ENCODE results near the gene MPO. TPM values are rescaled to one million over a fixed set of nuclear protein-coding genes. Genes with fewer than 3 reads are reported as not detected.

MPO gene
- total and polyA plus RNA-seq, 10 of the 15 experiments (the other 5 are each of a cell fraction or from before 2014, with no cell fraction given), result 0.06 to 0.49 (median 0.14) TPM

DNA sequence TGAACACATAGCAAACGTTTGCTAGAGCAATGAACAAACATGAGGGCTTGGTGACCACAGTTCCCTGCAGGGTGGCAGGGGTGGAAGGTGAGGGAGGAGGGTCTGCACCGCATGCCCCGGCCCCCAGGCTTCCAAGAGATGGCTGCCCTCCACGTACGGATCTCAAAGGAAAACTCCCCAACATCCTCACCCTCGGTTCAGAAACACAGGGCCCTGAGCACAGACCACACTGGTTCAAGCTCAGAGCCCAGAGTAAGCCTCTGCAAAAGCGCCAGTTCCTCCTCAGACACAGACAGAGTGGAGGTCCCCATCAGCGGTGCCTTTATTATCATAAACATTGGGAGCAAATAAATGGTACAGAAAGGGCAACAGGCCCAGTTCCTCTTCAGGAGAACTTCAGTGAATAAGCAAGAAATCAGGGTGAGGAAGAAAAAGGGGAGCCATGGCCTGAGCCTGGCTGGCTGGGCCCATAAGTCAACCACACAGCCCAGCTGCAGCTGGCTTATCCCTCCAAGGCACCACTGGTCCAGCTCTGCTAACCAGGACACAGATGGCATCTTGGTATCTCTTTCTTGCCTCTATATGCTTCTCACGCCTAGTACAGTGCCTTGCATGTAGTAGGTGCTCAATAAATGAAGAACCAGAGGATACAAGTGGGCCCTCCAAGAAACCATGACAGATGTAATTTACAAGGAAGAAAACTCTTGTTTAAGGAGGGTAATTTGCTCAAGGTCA, 11.0 kb downstream of the MPO start:
- WGBS (ENCODE audit: insufficient coverage, insufficient replicate concordance, low lambda C conversion rate, missing lambda C conversion rate), result 49% methylated on average over 9 of the region's 9 CpGs
- no peak for DNase-seq (ENCODE audit: low read depth, low spot score)
- no peak for FAIRE-seq
- CTCF ChIA-PET, result interaction anchor here (1.0 kb wide), 1 partner anchor 178 kb away, joined by 3 read pairs; no protein-coding TSS in a partner anchor
- Histone ChIP-seq H3K79me2 (ENCODE audit: control insufficient read depth, insufficient read depth, low read length) (no peaks in the 10 kb centered on the region), H3K4me3 (no peak overlapping the region), H3K27ac (ENCODE audit: control insufficient read depth, insufficient read depth) (no peak overlapping the region), H3K4me2 (ENCODE audit: control insufficient read depth, insufficient read depth) (no peak overlapping the region), H3K4me1 (ENCODE audit: control insufficient read depth, insufficient read depth, low read length) (no peaks in the 10 kb centered on the region; the same call in 1 of the 2 replicates), H3K9me3 (replicated peaks; ENCODE audit: control insufficient read depth, insufficient read depth, low read length) (no peaks in the 10 kb centered on the region), H4K20me1 (ENCODE audit: control insufficient read depth, insufficient read depth) (no peaks in the 10 kb centered on the region), H2AFZ (ENCODE audit: control insufficient read depth, low read depth, low read length) (no peak overlapping the region), H3K36me3 (ENCODE audit: control insufficient read depth in 2 of 2, insufficient read depth in 2 of 2, low read length in 1 of 2) (no peaks in the 10 kb centered on the region), H3K27me3 (replicated peaks in 1 of 2; ENCODE audit: control insufficient read depth in 2 of 2, insufficient read depth in 2 of 2, low read length in 1 of 2) (no peaks in the 10 kb centered on the region; a peak in 1 of 4 replicates), H3K9ac (ENCODE audit: control insufficient read depth, insufficient read depth, low read length) (no peak overlapping the region)
- in situ Hi-C loops (cut with MboI), result no loop called here
- TF ChIP-seq, protein P1, sequence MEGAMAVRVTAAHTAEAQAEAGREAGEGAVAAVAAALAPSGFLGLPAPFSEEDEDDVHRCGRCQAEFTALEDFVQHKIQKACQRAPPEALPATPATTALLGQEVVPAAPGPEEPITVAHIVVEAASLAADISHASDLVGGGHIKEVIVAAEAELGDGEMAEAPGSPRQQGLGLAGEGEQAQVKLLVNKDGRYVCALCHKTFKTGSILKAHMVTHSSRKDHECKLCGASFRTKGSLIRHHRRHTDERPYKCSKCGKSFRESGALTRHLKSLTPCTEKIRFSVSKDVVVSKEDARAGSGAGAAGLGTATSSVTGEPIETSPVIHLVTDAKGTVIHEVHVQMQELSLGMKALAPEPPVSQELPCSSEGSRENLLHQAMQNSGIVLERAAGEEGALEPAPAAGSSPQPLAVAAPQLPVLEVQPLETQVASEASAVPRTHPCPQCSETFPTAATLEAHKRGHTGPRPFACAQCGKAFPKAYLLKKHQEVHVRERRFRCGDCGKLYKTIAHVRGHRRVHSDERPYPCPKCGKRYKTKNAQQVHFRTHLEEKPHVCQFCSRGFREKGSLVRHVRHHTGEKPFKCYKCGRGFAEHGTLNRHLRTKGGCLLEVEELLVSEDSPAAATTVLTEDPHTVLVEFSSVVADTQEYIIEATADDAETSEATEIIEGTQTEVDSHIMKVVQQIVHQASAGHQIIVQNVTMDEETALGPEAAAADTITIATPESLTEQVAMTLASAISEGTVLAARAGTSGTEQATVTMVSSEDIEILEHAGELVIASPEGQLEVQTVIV (IDR thresholded peaks at IDR 0.05; ENCODE audit: borderline replicate concordance, partially characterized antibody), result no peak
- TF ChIP-seq FOS (IDR thresholded peaks at IDR 0.05; ENCODE audit: borderline replicate concordance, extremely low read depth, insufficient read length) (no peak), ZNF207 (IDR thresholded peaks at IDR 0.05; ENCODE audit: borderline replicate concordance) (no peak), WRNIP1 (IDR thresholded peaks at IDR 0.05; ENCODE audit: borderline replicate concordance, low read depth, low read length) (no peak), RELA (IDR thresholded peaks at IDR 0.05; ENCODE audit: borderline replicate concordance, partially characterized antibody) (no peak), SREBF2 (IDR thresholded peaks at IDR 0.05; ENCODE audit: low read length) (no peak), NRF1 (conservative IDR thresholded peaks at IDR 0.05; ENCODE audit: low read depth, low read length) (no peak), HDAC6 (IDR thresholded peaks at IDR 0.05; ENCODE audit: unreplicated experiment) (no peak), NFYB (IDR thresholded peaks at IDR 0.05; ENCODE audit: insufficient read depth, low read depth, low read length) (no peak), POLR2A (IDR thresholded peaks at IDR 0.05; ENCODE audit: low read depth, low read length) (no peak), MYC (IDR thresholded peaks at IDR 0.05; ENCODE audit: insufficient read depth, insufficient read length, insufficient replicate concordance, low read length, severe bottlenecking) (no peak), POLR2AphosphoS5 (IDR thresholded peaks at IDR 0.05; ENCODE audit: low read length) (no peak), CREB1 (IDR thresholded peaks at IDR 0.05; ENCODE audit: low read depth) (no peak), ZNF622 (IDR thresholded peaks at IDR 0.05) (no peak), NR2C2 (IDR thresholded peaks at IDR 0.05; ENCODE audit: borderline replicate concordance, control insufficient read depth, insufficient read length, low read depth) (no peak)
- TF ChIP-seq, protein P2, sequence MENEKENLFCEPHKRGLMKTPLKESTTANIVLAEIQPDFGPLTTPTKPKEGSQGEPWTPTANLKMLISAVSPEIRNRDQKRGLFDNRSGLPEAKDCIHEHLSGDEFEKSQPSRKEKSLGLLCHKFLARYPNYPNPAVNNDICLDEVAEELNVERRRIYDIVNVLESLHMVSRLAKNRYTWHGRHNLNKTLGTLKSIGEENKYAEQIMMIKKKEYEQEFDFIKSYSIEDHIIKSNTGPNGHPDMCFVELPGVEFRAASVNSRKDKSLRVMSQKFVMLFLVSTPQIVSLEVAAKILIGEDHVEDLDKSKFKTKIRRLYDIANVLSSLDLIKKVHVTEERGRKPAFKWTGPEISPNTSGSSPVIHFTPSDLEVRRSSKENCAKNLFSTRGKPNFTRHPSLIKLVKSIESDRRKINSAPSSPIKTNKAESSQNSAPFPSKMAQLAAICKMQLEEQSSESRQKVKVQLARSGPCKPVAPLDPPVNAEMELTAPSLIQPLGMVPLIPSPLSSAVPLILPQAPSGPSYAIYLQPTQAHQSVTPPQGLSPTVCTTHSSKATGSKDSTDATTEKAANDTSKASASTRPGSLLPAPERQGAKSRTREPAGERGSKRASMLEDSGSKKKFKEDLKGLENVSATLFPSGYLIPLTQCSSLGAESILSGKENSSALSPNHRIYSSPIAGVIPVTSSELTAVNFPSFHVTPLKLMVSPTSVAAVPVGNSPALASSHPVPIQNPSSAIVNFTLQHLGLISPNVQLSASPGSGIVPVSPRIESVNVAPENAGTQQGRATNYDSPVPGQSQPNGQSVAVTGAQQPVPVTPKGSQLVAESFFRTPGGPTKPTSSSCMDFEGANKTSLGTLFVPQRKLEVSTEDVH (IDR thresholded peaks at IDR 0.05; ENCODE audit: low read depth, partially characterized antibody), result no peak
- no peak for ATAC-seq
- POLR2A ChIA-PET, result interaction anchor here (0.5 kb wide), 1 partner anchor 721 kb away, joined by 6 read pairs; no protein-coding TSS in a partner anchor
- BruUV-seq (replicated peaks), result no TSS peak
- RAD21 ChIA-PET (ENCODE audit: unreplicated experiment), result no interaction called here
- SMC1A ChIA-PET (ENCODE audit: uncharacterized antibody, unreplicated experiment), result no interaction called here
- intact Hi-C loops (cut with micrococcal nuclease; ENCODE audit: unreplicated experiment), result no loop called here

Data from GM12878 (cell line).